HTR-8/SVneo (cell line): Measurements from ENCODE around the gene PSPH.
"Not testable (repeated sequence)": the region's sequence is repeated elsewhere in the genome, so short reads cannot be mapped to it uniquely, and the experiment has no call there.

Experiments
- DNase-seq: peaks from one replicate; pipeline ENCODE4 v3.0.0; 2011; ENCODE audit warnings: low spot score, mixed read lengths; ENCODE audit not compliant: insufficient read length
- FAIRE-seq: peaks from 2 replicates; lab custom pipeline; 2011; peaks lifted over from hg19 to GRCh38; lab: Jason Lieb, UNC

PSPH gene

DNA sequence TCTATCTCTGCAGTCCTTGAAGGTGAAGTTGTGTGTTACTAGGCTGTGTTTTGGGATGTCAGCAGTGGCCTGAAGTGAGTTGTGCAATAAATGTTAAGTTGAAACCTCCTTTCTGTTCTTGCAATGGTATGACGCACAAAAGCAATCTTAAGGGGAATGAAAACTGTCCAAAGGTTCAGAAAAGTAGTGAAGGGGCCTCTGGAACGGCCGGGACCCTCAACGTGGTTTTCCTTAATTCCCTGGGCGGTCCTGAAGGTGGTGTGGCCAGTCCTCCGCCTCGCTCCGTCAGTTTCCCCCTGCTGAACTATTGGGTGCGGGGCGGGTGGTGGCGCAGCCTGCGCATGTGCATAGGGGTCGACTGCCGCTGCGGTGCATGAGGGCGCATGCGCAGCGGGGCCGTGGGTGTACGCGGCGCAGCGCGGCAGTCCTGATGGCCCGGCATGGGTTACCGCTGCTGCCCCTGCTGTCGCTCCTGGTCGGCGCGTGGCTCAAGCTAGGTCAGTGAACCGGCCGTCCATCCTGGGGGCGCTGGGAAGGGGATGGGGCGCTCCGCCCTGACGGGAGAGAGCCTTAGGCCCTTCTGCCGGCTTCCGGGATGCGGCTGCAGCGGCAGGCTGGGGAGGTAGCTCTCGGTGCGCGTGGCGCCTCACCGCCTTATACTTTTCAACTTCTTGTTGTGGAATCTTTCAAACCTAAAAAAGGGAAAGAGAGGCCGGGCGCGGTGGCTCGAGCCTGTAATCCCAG lies 12.8 kb upstream of the PSPH start, which contains the start of gene SUMF2:
Gene SUMF2, plus strand, starts transcription at position 405 of the 744 bp plus-strand sequence. Its CDS starts 26 bp downstream, at position 431.
- FAIRE-seq: peak; percentile 96
- peak; percentile 97 for DNase-seq

DNA sequence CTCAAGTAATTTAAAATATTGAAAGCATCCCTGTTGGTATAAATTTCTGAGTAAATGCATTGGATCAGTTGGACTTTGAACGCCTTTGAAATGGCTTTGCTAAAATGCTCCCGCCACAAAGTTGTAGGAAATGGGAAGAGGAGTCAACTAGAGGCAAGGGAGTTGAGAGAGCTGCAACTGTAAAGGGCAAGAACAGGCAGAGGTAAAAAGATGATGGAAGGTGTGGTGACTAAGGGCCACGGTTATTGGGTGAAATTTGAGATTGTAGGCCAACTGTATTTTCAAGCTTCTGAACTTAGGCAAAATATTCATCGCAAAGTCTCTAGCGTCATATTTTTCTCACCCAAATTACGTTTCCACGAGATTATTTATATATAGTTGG lies 12.2 kb upstream of the PSPH start:
- FAIRE-seq: no peak
- no peak for DNase-seq

DNA sequence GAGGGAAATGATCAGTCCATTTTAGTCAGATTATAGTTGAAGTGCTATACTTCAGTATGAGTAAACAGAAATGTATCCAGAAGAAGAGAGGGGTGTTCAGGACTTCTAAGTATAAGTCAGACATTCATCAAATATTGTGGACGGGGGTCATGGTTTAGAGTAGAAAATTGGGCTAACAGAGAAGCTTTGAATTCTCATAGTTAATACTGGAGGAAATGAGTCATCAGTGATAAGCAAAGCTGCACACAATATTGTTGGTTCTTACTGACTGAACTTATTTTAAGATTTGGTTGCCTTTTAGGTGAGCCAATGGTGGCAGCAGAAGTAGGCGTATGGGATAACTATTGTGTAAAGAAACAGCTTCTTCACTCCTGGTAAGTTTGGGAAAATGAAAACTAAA lies 11.1 kb upstream of the PSPH start:
- FAIRE-seq (no peak), DNase-seq (no peak)

DNA sequence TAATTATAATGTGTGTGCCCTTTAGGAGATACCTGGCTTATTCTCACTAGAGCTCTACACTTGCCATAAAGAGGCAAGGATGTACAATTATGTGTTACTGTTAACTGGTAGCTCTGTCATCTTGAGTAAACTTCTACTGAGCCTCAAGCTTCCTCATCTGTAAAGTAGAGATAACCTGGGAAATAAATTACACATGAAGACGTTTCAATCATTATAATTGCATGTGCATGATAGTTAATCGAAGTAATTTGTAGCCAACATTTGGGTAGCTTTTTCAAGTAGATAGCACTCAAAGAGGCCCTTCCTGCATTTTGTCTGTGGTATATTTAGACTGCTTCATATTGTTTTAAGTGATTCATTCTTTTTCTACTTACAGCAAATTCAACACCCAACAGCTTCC lies 2.7 kb upstream of the PSPH start:
- DNase-seq (no peak), FAIRE-seq (no peak)

DNA sequence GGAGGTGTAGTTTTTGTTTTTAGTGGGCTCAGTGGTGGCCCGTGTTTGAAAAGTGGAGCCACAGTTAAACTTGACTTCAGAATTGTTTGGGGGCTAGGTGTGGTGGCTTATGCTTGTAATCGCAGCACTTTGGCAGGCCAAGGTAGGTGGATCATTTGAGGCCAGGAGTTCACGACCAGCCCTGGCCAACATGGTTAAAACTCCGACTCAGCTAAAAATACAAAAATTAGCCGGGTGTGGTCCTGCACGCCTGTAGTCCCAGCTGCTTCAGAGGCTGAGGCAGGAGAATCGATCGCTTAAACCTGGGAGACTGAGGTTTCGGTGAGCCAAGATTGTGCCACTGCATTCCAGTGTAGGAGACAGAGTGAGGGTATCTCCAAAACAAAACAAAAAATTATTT lies 2.1 kb upstream of the PSPH start:
- FAIRE-seq: no peak

DNA sequence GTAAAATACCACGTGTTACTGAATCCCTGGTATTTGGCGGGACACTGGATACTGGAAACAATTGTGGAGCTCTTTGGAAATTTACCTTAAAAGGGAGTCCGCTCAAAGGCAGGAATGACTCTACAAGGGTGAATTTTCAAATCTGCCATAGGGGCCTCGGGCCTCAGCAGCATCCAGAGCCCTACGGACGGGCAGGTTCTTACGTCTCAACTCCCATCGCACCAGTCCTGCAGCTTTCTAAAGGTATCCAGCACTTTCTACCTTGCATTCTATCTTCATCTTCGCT lies 248 bp downstream of the PSPH start:
- no peak for DNase-seq
- FAIRE-seq: no peak

More for the DNA sequence above, 2.1 kb upstream of the PSPH start:
- DNase-seq: no peak

DNA sequence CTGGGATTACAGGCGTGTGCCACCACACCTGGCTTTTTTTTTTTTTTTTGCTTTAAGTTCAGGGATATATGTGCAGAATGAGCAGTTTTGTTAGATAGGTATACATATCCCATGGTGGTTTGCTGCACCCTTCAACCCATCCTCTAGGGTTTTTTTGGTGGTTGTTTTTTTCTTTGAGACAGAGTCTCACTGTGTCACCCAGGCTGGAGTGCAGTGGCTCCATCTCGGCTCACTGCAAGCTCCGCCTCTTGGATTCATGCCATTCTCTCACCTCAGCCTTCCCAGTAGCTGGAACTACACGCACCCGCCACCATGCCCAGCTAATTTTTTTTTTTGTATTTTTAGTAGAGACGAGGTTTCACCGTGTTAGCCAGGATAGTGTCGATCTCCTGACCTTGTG lies 2.5 kb downstream of the PSPH start:
- FAIRE-seq, DNase-seq: not testable (repeated sequence)

DNA sequence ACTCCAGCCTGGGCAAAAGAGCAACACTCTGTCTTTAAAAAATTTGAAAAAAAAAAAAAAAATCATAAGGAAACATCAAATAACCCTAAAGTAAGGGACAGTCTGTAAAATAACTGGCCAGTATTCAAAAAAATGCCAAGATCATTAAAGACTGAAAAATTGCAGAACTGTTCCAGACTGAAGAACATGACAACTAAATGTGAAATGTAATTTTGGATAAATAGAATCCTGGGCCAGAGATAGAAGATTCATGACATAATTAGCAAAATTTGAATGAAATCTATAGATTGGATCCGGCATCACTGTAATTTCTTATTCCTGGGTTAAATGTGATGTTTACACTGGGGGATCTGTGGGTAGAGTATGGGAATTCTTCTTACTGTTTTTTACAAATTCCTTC lies 3.0 kb downstream of the PSPH start:
- DNase-seq (no peak), FAIRE-seq (no peak)

DNA sequence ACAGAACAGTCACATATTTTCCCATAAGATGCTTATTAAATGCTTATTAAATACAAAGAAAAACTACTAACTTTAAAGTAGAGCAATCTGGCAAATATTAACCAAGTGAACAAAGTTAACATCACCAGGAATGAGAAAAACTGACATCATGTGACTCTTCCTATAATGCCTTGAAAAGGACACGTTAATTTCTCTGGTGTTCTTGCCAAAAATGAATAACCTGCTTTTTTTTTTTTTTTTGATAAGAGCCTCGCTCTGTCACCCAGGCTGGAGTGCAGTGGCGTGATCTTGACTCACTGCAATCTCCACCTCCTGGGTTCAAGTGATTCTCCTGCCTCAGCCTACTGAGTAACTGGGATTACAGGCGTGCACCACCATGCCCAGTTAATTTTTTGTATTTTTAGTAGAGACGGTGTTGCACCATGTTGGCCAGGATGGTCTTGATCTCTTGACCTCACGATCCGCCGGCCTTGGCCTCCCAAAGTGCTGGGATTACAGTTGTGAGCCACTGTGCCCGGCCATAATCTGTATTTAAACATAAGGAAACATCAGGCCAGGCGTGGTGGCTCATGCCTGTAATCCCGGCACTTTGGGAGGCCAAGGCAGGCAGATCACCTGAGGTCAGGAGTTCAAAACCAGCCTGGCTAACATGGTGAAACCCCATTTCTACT lies 3.7 kb downstream of the PSPH start:
- FAIRE-seq, DNase-seq: not testable (repeated sequence)

DNA sequence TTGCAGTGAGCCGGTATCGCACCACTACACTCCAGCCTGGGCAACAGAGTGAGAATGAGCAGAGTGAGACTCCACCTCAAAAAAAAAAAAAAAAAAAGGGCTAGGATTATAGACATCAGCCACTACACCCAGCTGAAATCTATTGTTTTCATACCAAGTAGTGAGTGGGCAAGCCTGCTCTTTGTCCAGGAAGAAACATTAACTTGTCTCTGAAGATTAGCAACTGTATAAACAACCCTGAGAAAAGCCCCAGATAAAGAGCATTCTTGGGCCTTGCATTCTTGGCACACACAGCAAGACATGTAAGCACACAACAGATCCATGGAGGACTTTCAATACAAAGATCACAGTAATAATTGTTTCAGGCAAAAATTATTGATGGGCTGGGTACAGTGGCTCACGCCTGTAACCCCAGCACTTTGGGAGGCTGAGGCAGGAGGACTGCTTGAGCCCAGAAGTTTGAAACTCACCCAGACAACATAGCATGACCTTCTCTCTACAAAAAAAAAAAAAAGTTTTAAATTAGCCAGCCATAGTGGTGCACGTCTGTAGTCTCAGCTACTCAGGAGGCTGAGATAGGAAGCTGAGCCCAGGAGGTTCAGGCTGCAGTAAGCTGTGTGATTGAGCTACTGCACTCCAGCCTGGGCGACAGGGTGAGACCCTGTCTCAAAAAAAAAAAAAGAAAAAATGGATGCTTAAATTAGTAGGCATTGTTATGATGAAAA lies 4.4 kb downstream of the PSPH start:
- no peak for DNase-seq

DNA sequence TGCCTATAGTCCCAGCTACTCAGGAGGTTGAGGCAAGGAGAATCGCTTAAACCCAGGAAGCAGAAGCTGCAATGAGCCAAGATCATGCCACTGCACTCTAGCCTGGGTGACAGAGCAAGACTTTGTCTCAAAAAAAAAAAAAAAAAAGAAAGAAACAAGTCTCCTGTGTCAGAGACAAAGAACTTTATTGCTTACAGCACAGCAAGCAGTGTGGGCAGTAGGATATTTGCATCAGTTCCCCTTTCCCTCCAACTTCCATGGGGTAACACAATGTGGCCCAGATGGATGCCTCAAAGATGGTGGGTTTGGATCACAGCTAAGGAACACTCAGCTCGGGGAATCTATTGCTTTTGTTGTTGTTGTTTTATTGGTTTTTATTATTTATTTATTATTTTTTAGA lies 5.5 kb downstream of the PSPH start:
- DNase-seq, FAIRE-seq: not testable (repeated sequence)

More for the DNA sequence above, 4.4 kb downstream of the PSPH start:
- no peak for FAIRE-seq

DNA sequence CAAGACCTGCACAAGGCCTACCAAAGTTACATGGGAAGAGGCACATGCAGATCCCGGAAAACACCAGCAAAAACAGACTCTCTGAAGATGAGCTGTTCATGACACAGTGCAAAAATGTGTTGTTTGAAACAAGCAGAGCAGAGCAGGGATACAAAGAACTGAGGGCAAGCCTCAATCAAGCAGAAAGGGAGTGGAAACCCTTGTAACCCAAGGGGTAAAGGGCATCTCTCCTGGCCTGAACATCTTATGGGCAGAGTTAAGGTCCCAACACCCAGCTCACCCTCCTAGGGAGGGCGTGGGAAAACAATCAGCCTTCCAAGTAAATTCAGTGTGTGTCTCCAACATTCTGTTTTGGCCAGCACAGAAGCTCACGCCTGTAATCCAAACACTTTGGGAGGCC lies 10.5 kb downstream of the PSPH start:
- DNase-seq: no peak
- no peak for FAIRE-seq

DNA sequence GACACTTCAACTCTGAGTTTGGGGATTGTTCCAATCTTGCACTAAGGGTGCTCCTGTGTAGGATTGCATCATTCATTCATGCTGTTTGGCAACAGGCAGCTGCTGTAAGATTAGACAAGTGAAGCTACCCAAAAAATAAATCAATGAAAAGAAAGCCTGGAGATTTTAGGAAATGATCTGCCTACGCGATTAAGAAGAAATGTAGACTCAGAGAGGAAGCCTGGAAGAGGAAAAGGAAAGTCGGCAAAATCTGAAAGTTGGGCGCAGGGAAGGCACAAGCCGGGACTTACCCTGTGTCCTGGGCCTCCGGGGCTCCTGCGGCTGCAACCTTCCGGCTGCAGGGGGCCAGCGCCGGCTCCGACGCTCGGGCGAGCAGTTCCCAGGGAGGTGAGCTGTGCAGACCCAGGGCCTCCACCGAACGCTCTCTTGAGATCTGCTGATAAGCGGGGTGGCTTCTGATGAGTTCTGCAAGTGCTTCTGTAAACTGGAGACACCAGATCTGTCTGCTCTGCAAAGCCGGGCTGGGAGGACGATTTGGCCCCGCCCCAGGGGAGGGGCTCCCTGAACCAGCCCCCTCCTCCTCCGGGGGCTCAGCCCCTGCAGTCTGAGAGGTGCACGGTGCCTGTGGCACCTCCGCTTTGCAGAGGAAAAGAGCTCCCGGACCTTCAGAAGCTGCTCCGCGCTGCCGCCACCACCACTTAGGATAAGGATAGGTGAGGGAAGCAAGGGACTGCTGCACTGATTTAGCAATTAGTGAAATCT lies 17.4 kb downstream of the PSPH start:
- DNase-seq (peak; percentile 83), FAIRE-seq (no peak)

DNA sequence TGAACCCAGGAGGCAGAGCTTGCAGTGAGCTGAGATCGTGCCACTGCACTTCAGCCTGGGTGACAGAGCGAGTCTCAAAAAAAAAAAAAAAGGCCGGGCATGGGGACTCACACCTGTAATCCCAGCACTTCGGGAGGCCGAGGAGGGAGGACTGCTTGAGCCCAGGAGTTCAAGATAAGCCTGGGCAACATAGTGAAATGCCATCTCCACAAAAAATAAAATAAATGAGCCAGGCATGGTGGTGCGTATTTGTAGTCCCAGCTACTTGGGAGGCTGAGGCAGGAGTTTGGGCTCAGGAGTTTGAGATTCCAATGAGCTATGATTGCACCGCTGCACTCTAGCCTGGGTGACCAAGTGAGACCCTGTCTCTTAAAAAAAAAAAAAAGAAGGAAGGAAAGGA lies 18.7 kb downstream of the PSPH start:
- not testable (repeated sequence) for DNase-seq, FAIRE-seq

DNA sequence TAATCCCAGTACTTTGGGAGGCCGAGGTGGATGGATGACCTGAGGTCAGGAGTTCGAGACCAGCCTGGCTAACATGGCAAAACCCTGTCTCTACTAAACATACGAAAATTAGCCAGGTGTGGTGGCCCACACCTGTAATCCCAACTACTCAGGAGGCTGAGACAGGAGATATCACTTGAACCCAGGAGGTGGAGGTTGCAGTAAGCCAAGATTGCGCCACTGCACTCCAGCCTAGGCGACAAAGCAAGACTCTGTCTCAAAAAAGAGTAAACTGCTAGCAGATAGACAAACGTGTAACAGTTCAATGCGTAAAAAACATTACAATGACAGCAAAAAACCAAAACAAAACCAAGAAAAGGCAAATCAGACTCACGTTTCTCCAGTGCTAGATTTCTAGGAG lies 19.7 kb downstream of the PSPH start:
- not testable (repeated sequence) for FAIRE-seq, DNase-seq

DNA sequence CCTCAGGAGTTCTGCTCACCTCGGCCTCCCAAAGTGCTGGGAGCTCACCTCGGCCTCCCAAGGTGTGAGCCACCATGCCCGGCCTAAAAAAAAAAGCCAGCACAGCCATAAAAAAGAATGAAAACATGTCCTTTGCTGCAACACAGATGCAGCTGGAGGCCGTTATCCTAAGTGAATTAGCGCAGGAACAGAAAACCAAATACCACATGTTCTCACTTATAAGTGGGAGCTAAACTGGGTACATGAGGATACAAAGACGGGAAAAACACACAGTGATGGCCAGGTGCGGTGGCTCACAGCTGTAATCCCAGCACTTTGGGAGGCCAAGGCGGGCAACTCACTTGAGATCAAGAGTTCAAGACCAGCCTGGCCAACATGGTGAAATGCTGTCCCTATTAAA lies 20.9 kb downstream of the PSPH start:
- no peak for DNase-seq
- no peak for FAIRE-seq

DNA sequence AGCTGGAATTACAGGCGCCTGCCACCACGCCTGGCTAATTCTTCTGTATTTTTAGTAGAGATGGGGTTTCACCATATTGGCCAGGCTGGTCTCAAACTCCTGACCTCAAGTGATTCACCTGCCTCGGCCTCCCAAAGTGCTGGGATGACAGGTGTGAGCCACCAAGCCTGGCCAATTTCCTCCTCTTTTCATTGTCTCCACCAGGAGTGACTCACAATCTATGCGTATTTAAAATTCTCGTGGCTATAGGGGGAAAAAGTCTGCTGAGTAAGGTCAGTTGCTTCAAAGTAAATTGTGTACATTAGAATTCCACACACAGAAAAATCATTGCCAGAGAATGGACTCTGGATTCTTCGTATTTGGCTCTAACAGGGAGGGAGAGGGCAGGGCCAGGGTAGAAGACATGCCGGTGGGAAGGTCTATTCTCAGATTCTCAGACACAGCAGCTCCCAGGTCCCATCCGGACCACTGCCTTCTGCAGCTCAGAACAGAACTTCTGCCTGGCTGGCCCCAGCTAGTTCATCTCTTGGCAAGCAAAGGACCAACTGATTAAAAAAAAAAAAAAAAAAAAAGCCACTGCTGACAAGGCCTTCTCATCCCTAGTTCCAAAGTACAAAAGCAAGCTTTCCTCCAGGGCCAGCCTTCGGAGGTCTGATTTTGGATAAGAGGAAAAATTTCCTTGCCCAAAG lies 22.2 kb downstream of the PSPH start:
- FAIRE-seq (no peak), DNase-seq (no peak)

DNA sequence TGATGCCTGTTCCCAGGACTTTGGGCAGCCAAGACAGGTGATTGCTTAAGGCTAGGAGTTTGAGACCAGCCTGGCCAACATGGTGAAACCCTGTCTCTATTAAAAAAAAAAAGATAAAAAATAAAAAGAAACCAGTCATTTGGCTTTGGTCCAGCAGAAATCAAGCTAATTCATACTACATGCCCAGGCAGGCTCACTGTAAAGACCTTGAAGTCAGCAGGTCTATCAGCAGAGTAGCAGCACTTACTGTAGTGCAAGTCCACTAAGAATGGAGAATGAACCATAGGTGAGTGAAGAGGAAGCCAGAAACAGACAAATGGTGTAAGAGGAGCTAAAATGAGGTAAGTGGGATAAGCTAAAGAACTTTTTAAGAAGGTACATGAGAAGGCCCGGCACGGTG lies 24.7 kb downstream of the PSPH start:
- no peak for DNase-seq
- no peak for FAIRE-seq

DNA sequence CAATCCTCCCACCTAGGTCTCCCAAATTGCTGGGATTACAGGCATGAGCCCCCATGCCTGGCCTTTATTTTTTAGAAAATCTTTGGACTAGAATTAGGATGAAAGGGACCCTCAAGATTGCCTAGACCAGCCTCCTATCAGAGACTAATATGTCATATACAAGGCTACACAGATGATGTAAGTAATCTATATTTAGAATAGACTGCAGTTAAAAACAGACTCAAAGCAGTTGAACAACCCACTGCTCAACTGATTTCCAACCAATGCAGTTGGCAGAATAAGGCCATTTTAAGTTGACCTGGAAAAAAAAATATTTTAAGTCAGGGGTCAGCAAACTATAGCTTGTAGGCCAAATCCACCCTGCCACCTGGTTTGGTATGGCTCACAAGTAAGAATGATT lies 27.7 kb downstream of the PSPH start:
- FAIRE-seq (no peak), DNase-seq (no peak)

DNA sequence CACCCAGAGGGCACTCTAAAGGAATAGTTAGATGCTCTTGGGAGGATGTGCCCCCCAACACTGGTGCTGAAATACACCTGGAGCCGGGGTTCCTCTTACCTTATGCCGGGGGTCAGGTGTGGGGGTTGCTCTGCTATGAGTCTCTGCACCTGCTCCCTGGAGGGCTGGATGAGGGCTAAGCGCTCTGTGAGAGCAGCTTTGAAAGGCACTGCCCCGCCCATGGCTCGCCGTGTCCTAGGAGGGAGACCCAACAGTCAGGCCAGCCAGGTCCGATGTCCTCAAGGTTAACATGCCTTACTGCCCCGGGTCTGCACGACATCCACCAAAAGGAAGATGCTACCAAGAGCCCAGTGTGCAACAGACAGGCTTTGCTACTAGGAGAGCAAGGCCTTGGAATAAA lies 31.7 kb downstream of the PSPH start:
- no peak for FAIRE-seq
- no peak for DNase-seq
